Measurements from ENCODE around the gene ZNF785. TPM values are rescaled to one million over a fixed set of nuclear protein-coding genes. Genes with fewer than 3 reads are reported as not detected.
A peak's percentile ranks its signal among the peaks of the same experiment; 100 is the strongest.
"Not testable (repeated sequence)": the region's sequence is repeated elsewhere in the genome, so short reads cannot be mapped to it uniquely, and the experiment has no call there.

ZNF785 gene
- total RNA-seq (2014; rRNA removed; shearing (Covaris generic)), result 13.1 and 18.2 TPM in 2 replicates

DNA sequence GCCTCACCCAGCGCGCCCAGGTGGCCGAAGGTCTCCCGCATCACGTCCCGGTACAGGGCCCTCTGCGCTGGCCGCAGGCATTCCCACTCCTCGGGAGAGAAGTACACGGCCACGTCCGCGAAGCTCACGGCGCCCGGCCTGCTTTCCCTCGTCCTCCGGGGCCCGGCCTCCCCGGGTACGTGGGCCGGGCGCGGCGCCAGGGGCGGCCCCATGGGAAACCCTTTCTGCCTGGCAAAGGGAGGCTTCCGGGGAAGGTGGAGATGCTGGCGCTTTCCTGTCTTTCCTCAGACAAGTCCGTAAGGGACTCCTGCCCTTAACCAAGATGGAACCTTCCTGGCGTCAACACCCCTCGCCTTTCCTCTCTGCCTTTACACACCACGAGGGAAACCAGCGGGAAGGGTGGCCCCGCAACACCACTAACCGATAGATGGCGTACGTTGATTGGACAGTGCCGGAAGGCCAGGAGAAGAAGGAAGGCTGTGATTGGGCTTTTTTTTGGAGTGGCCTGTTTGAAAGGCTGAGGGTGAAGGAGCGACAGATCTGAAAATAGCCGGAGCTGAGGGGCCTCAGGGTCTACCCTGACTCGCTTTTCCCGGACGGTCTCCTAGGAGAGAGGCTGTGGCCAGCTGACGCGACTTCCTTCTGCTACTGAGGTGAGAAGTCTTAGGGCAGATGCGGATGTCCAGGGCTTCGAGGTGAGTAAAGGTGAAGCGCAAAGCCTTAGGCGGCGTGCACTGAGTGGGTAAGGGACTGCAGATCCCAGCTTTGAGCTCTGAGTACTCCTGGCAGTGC is at the start of gene ZNF785:
TSS of gene ZNF785 (minus strand) at position 298 of the 792 bp plus-strand sequence. CDS start at position 212, 86 bp downstream.
- H3K9me3 ChIP-seq (replicated peaks), result no peaks in the 10 kb centered on the region
- H3K27ac ChIP-seq, result peak within 1 kb of the TSS; percentile 90
- peak within 1 kb of the TSS; percentile 80 for H3K4me3 ChIP-seq
- peaks cover 30% of the 10 kb centered on the region for H3K36me3 ChIP-seq
- H3K27me3 ChIP-seq, result no peaks in the 10 kb centered on the region
- peak; percentile 99 to 100 for DNase-seq
- no peaks in the 10 kb centered on the region; the same call in 1 of the 2 replicates for H3K4me1 ChIP-seq

- no peak for DNase-seq
- H3K36me3 ChIP-seq, result no peaks in the 10 kb centered on the region
- no peaks in the 10 kb centered on the region for H3K4me1 ChIP-seq
Measured at GRCh38 chr16:30633526-30633925, 48.0 kb upstream of the ZNF785 start.

DNA sequence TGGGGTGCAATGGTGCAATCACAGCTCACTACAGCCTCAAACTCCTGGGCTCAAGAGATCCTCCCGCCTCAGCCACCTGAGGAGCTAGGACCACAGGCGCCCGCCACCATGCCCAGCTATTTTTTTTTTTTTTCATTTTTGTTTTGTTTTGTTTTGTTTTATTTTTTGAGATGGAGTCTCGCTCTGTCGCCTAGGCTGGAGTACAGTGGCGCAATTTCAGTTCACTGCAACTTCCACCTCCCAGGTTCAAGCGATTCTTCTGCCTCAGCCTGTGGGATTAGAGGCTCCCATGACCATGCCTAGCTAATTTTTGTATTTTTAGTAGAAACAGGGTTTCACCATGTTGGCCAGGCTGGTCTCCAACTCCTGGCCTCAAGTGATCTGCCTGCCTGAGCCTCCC is 47.0 kb upstream of the ZNF785 start:
- H3K4me3 ChIP-seq, DNase-seq, H3K36me3 ChIP-seq: not testable (repeated sequence)

More at GRCh38 chr16:30633526-30633925, 48.0 kb upstream of the ZNF785 start:
- peak overlapping the region; percentile 67 for H3K27ac ChIP-seq
- H3K4me3 ChIP-seq, result peak overlapping the region; percentile 70
- no peaks in the 10 kb centered on the region for H3K9me3 ChIP-seq (replicated peaks)
- H3K27me3 ChIP-seq, result no peaks in the 10 kb centered on the region

GRCh38 chr16:30628628-30629540 is 43.4 kb upstream of the ZNF785 start:
- H3K27me3 ChIP-seq, result no peaks in the 10 kb centered on the region
- H3K4me1 ChIP-seq, result no peaks in the 10 kb centered on the region
- DNase-seq, result peak; percentile 80 to 93
- no peak overlapping the region for H3K27ac ChIP-seq
- H3K9me3 ChIP-seq (replicated peaks), result 0 out of 2 replicates have a peak, but pooled peaks cover under 1% of the 10 kb centered on the region
- H3K36me3 ChIP-seq, result no peaks in the 10 kb centered on the region
- H3K4me3 ChIP-seq, result no peak overlapping the region

More for the DNA sequence above, 47.0 kb upstream of the ZNF785 start:
- H3K27me3 ChIP-seq; H3K9me3 ChIP-seq (replicated peaks); H3K27ac ChIP-seq; H3K4me1 ChIP-seq: not testable (repeated sequence)

DNA sequence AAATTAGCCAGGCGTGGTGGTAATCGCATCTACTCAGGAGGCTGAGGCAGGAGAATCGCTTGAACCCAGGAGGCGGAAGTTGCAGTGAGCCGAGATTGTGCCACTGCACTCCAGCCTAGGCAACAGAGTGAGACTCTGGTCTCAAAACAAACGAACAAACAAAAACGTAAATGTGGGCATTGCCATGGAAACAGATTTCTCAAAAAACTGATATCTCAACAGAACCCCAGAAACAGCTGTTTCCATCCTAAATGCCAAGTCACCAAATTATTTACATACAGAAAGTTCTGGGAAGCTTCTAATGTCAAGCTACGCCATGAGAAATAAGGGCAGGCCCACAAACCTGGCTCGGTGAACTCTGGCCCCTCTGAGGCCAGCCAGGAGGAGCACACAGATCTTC is 40.7 kb upstream of the ZNF785 start:
- no peak overlapping the region for H3K4me3 ChIP-seq
- no peak for DNase-seq
- no peaks in the 10 kb centered on the region for H3K27me3 ChIP-seq

DNA sequence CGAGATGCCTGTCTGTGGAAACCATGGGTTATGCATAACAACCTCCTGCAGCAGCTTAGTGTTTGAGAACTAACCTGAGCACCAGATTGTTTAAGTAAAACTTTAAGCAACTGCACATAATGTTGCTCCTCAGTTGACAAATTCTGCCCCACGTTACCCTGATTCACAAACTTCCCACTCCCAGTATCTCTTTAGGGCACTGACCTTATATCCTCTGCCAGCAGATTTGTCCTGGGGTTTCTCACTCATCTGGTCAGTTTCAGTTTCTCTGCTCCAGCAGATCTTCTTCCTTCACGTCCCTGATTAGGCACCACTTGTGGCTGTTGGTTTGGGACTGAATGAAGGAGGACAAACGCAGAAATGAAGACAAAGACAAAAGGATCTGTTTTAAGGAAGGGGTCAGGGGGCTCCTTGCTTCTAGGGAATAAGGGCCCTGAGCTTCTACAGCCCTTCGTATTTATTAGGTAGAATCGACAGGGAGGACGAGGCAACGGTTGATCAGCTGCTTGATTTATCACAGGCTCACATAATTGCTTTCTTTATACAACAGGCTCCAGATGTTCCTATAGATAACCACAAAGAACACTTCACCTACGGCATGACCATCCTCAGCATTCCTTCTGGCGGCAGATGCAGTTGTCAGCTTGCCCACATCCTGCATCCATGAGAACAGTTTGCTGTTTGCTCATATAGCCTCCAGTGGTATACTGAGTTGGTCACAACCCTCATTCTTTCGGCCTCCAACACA is 38.2 kb upstream of the ZNF785 start:
- H3K4me1 ChIP-seq, result peaks cover 14% of the 10 kb centered on the region
- H3K36me3 ChIP-seq, result no peaks in the 10 kb centered on the region
- no peak for DNase-seq
- H3K9me3 ChIP-seq (replicated peaks), result 0 out of 2 replicates have a peak, but pooled peaks cover 6% of the 10 kb centered on the region
- H3K4me3 ChIP-seq, result no peak overlapping the region
- no peaks in the 10 kb centered on the region for H3K27me3 ChIP-seq
- H3K27ac ChIP-seq, result no peak overlapping the region

More for the DNA sequence above, 40.7 kb upstream of the ZNF785 start:
- Histone ChIP-seq H3K27ac (no peak overlapping the region), H3K36me3 (no peaks in the 10 kb centered on the region), H3K9me3 (replicated peaks) (0 out of 2 replicates have a peak, but pooled peaks cover 6% of the 10 kb centered on the region), H3K4me1 (peaks cover 14% of the 10 kb centered on the region)

DNA sequence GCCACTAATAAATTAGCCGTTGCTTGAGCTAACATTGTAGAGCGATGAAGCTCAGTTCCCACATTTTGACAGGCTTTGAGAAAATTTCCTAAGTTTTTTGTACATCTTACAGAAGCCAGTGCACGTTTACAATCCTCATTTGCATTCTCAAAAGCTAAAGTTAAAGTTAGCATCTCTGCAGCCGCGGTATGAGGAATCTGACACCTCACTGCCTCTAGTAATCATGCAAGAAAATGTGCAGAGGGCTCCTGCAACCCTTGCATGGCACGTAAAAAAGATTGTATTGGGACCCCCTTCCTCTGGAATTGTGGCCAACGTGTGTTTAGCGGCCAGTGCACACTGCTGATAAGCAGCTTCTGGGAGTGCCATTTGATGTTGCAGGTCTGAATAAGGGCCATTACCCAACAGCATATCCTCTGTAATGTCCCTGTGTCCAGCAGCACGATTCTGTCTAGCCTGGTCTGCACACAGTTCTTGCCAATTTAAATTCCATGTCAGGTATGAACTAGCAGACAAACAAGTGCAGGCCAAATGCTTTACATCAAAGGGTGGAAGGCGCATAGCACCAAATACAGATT is 37.0 kb upstream of the ZNF785 start:
- no peak overlapping the region for H3K27ac ChIP-seq
- H3K36me3 ChIP-seq, result no peaks in the 10 kb centered on the region
- H3K4me3 ChIP-seq, result no peak overlapping the region
- DNase-seq, result no peak
- no peaks in the 10 kb centered on the region for H3K27me3 ChIP-seq
- H3K9me3 ChIP-seq (replicated peaks), result 0 out of 2 replicates have a peak, but pooled peaks cover 6% of the 10 kb centered on the region
- H3K4me1 ChIP-seq, result peaks cover 14% of the 10 kb centered on the region

DNA sequence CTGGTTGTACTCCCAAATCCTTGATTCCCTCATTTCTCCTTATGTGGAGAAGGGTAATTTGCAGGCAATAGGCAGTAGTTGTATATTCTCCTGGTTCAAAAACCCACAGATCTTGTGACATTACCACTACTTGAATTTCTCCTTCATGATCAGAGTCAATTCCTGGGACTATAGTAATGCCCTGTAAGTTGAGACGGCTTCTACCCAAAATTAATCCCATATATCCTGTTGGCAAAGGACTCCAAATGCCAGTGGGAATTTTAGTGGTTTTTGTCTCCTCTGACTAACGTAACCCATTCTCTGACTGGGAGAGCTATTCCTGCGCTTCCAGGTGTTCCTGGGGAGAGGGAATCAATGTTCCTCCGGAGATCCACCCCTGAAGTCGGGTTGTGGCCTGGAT is 36.3 kb upstream of the ZNF785 start:
- H3K4me3 ChIP-seq, result no peak overlapping the region
- H3K9me3 ChIP-seq (replicated peaks), result peaks cover 7% of the 10 kb centered on the region; the same call in 1 of the 2 replicates
- peaks cover 14% of the 10 kb centered on the region for H3K4me1 ChIP-seq
- H3K27ac ChIP-seq, result no peak overlapping the region
- DNase-seq, result peak; percentile 17 to 65
- no peaks in the 10 kb centered on the region for H3K36me3 ChIP-seq
- no peaks in the 10 kb centered on the region for H3K27me3 ChIP-seq

GRCh38 chr16:30620169-30620568 is 34.7 kb upstream of the ZNF785 start:
- Histone ChIP-seq H3K27me3 (no peaks in the 10 kb centered on the region), H3K4me3 (no peak overlapping the region), H3K36me3 (no peaks in the 10 kb centered on the region), H3K9me3 (replicated peaks) (peaks cover 15% of the 10 kb centered on the region; the same call in 1 of the 2 replicates), H3K4me1 (peaks cover 14% of the 10 kb centered on the region), H3K27ac (no peak overlapping the region)
- DNase-seq, result no peak

GRCh38 chr16:30619638-30620037 is 34.1 kb upstream of the ZNF785 start:
- Histone ChIP-seq H3K27ac (no peak overlapping the region), H3K4me1 (peaks cover 14% of the 10 kb centered on the region), H3K9me3 (replicated peaks) (peaks cover 15% of the 10 kb centered on the region; the same call in 1 of the 2 replicates), H3K36me3 (no peaks in the 10 kb centered on the region), H3K27me3 (no peaks in the 10 kb centered on the region), H3K4me3 (no peak overlapping the region)
- no peak for DNase-seq

- H3K9me3 ChIP-seq (replicated peaks), result peaks cover 15% of the 10 kb centered on the region; the same call in 1 of the 2 replicates
- peaks cover 14% of the 10 kb centered on the region for H3K4me1 ChIP-seq
- no peaks in the 10 kb centered on the region for H3K27me3 ChIP-seq
- no peak for DNase-seq
- no peaks in the 10 kb centered on the region for H3K36me3 ChIP-seq
- H3K4me3 ChIP-seq, result no peak overlapping the region
- no peak overlapping the region for H3K27ac ChIP-seq
Measured at GRCh38 chr16:30619202-30619601, 33.7 kb upstream of the ZNF785 start.

- no peaks in the 10 kb centered on the region for H3K27me3 ChIP-seq
- peak; percentile 36 to 45 for DNase-seq
Measured at GRCh38 chr16:30615358-30616091, 30.0 kb upstream of the ZNF785 start.

More at GRCh38 chr16:30615358-30616091, 30.0 kb upstream of the ZNF785 start:
- peaks cover 9% of the 10 kb centered on the region; the same call in 1 of the 2 replicates for H3K9me3 ChIP-seq (replicated peaks)
- H3K36me3 ChIP-seq, result no peaks in the 10 kb centered on the region
- H3K27ac ChIP-seq, result no peak overlapping the region
- no peak overlapping the region for H3K4me3 ChIP-seq
- H3K4me1 ChIP-seq, result no peaks in the 10 kb centered on the region
